IMR-90 (cell line): ENCODE data around the gene HAND2. TPM values are rescaled to one million over a fixed set of nuclear protein-coding genes. Genes with fewer than 3 reads are reported as not detected.
A peak's percentile ranks its signal among the peaks of the same experiment; 100 is the strongest.

Experiments used
- ATAC-seq: fragments of 200-7000 bp; cut with Tn5 transposase; 2 replicates; pipeline ENCODE4 v1.9.1; 2020; ENCODE audit warnings: low read depth, mild to moderate bottlenecking, moderate library complexity
- BruUV-seq: library from RNA; stranded (reverse); fragments of 400-500 nt; replicated peaks from 2 replicates; lab custom pipeline; 2021; lab: Mats Ljungman, UMichigan
- CTCF ChIA-PET: fragments of 300-600 bp; formaldehyde crosslinking; extraction: SDS; loops from one replicate; lab custom pipeline; 2021; ENCODE audit warnings: antibody characterized with exemption; lab: Yijun Ruan, JAX
- POLR2A ChIA-PET: fragments of 300-600 bp; sonication (Branson Sonifier 250); formaldehyde crosslinking; loops from one replicate; lab custom pipeline; 2022; ENCODE audit warnings: antibody characterized with exemption; ENCODE audit not compliant: unreplicated experiment; lab: Charles Lee
- DNase-seq: peaks from one replicate; pipeline ENCODE4 v3.0.0; 2013
- H2AFZ ChIP-seq: replicated peaks from 2 replicates; pipeline ENCODE3; 2013; ENCODE audit warnings: low read length, mild to moderate bottlenecking; ENCODE audit not compliant: poor library complexity
- H2AK5ac ChIP-seq: 2 replicates; pipeline ENCODE4 v1.6.1; 2013; ENCODE audit warnings: low read depth, low read length, inconsistent platforms
- H2AK9ac ChIP-seq: replicated peaks from 2 replicates; pipeline ENCODE3; 2013; ENCODE audit warnings: mild to moderate bottlenecking, low read depth, low read length, moderate library complexity; ENCODE audit not compliant: poor library complexity
- H2BK120ac ChIP-seq: 2 replicates; pipeline ENCODE4 v1.6.1; 2013; ENCODE audit warnings: low read depth, low read length, inconsistent platforms
- H2BK15ac ChIP-seq: 3 replicates; pipeline ENCODE4 v1.6.1; 2013; ENCODE audit warnings: low read depth, low read length, inconsistent platforms
- H2BK20ac ChIP-seq: 2 replicates; pipeline ENCODE4 v1.6.1; 2013; ENCODE audit warnings: low read depth, mild to moderate bottlenecking, inconsistent platforms, low read length, moderate library complexity
- H2BK5ac ChIP-seq: 2 replicates; pipeline ENCODE4 v1.6.1; 2013; ENCODE audit warnings: mild to moderate bottlenecking, low read depth, low read length, inconsistent platforms; ENCODE audit not compliant: poor library complexity, severe bottlenecking
- H3K14ac ChIP-seq: replicated peaks from 2 replicates; pipeline ENCODE4 v1.6.1; 2013; ENCODE audit warnings: low read depth, low read length, inconsistent platforms
- H3K18ac ChIP-seq: 2 replicates; pipeline ENCODE4 v1.6.1; 2013; ENCODE audit warnings: low read depth, low read length, control low read depth
- H3K23ac ChIP-seq: 2 replicates; pipeline ENCODE4 v1.6.1; 2013; ENCODE audit warnings: low read depth, low read length, inconsistent platforms
- H3K27ac ChIP-seq: 2 replicates; pipeline ENCODE4 v1.5.1; 2013; ENCODE audit warnings: mild to moderate bottlenecking, control low read depth, low read length; ENCODE audit not compliant: insufficient read depth
- H3K27me3 ChIP-seq: 2 replicates; pipeline ENCODE4 v1.6.1; 2013; ENCODE audit warnings: low read length; ENCODE audit not compliant: control insufficient read depth, insufficient read depth
- H3K36me3 ChIP-seq: 2 replicates; pipeline ENCODE4 v1.6.1; 2013; ENCODE audit warnings: low read length, mixed read lengths; ENCODE audit not compliant: control insufficient read depth, insufficient read depth
- H3K4ac ChIP-seq: 2 replicates; pipeline ENCODE4 v1.6.1; 2013; ENCODE audit warnings: low read depth, low read length, inconsistent platforms
- H3K4me1 ChIP-seq: 2 replicates; pipeline ENCODE4 v1.6.1; 2013; ENCODE audit warnings: low read length, mixed read lengths; ENCODE audit not compliant: control insufficient read depth, insufficient read depth
- H3K4me2 ChIP-seq: 2 replicates; pipeline ENCODE4 v1.6.1; 2013; ENCODE audit warnings: low read depth, mild to moderate bottlenecking, control low read depth, low read length, moderate library complexity
- H3K4me3 ChIP-seq: 2 replicates; pipeline ENCODE4 v1.5.1; 2013; ENCODE audit warnings: low read depth, mild to moderate bottlenecking, control low read depth, low read length, moderate library complexity; ENCODE audit not compliant: insufficient read depth
- H3K56ac ChIP-seq: 2 replicates; pipeline ENCODE4 v1.6.1; 2013; ENCODE audit warnings: low read length, inconsistent platforms; ENCODE audit not compliant: insufficient read depth; ENCODE audit errors: extremely low read depth
- H3K79me1 ChIP-seq, 2 experiments: 2 replicates each; pipeline ENCODE4 v1.6.1; 2013; ENCODE audit warnings: low read length in 2 of 2, inconsistent platforms in 1 of 2, low read depth in 1 of 2
- H3K9ac ChIP-seq: 2 replicates; pipeline ENCODE4 v1.6.1; 2013; ENCODE audit warnings: low read depth, low read length, control low read depth
- H3K9me1 ChIP-seq: 2 replicates; pipeline ENCODE4 v1.6.1; 2013; ENCODE audit warnings: low read length, inconsistent platforms; ENCODE audit not compliant: insufficient read depth
- H3K9me3 ChIP-seq: 2 replicates; pipeline ENCODE4 v1.6.1; 2013; ENCODE audit warnings: low read length; ENCODE audit not compliant: control insufficient read depth, insufficient read depth
- H4K20me1 ChIP-seq: 2 replicates; pipeline ENCODE4 v1.6.1; 2013; ENCODE audit warnings: low read length, inconsistent platforms; ENCODE audit not compliant: insufficient read depth
- H4K5ac ChIP-seq: 2 replicates; pipeline ENCODE4 v1.6.1; 2013; ENCODE audit warnings: mild to moderate bottlenecking, low read depth, low read length, control low read depth
- H4K8ac ChIP-seq, 2 experiments: 2 replicates each; pipeline ENCODE4 v1.6.1; 2013; ENCODE audit warnings: low read depth in 2 of 2, low read length in 2 of 2, control low read depth in 1 of 2, inconsistent platforms in 1 of 2
- H4K91ac ChIP-seq: 2 replicates; pipeline ENCODE4 v1.6.1; 2013; ENCODE audit warnings: low read depth, low read length, inconsistent platforms; ENCODE audit not compliant: insufficient read depth
- BHLHE40 ChIP-seq: fragments of 150-350 bp; IDR thresholded peaks from 2 replicates; pipeline ENCODE4 v1.6.1; 2016; ENCODE audit warnings: mild to moderate bottlenecking, low read depth, low read length
- CEBPB ChIP-seq: IDR thresholded peaks from 2 replicates; pipeline ENCODE4 v1.6.1; 2012; ENCODE audit warnings: low read depth, low read length, improper control_type of control experiment
- CHD1 ChIP-seq: IDR thresholded peaks from 2 replicates; pipeline ENCODE4 v1.6.1; 2012; ENCODE audit warnings: low read depth, low read length, improper control_type of control experiment
- CTCF ChIP-seq: conservative IDR thresholded peaks from 2 replicates; pipeline ENCODE4 v1.5.1; 2012; ENCODE audit warnings: mild to moderate bottlenecking, low read depth, low read length, improper control_type of control experiment
- ELK1 ChIP-seq: fragments of 150-350 bp; IDR thresholded peaks from 2 replicates; pipeline ENCODE4 v1.6.1; 2016; ENCODE audit warnings: low read depth, mild to moderate bottlenecking, low read length, moderate library complexity, borderline replicate concordance
- FOS ChIP-seq: fragments of 150-350 bp; IDR thresholded peaks from 2 replicates; pipeline ENCODE4 v1.6.1; 2016; ENCODE audit warnings: low read depth, low read length
- MAFK ChIP-seq: IDR thresholded peaks from 2 replicates; pipeline ENCODE4 v1.6.1; 2012; ENCODE audit warnings: low read depth, low read length, improper control_type of control experiment
- MAZ ChIP-seq: IDR thresholded peaks from 2 replicates; pipeline ENCODE4 v1.6.1; 2012; ENCODE audit warnings: low read depth, mild to moderate bottlenecking, low read length, improper control_type of control experiment, moderate library complexity, borderline replicate concordance
- MXI1 ChIP-seq: IDR thresholded peaks from 2 replicates; pipeline ENCODE4 v1.6.1; 2012; ENCODE audit warnings: low read depth, mild to moderate bottlenecking, low read length, moderate library complexity, borderline replicate concordance
- NFE2L2 ChIP-seq: fragments of 150-350 bp; IDR thresholded peaks from 2 replicates; pipeline ENCODE4 v1.6.1; 2016; ENCODE audit warnings: low read depth, mild to moderate bottlenecking, low read length
- POLR2A ChIP-seq: IDR thresholded peaks from 2 replicates; pipeline ENCODE4 v1.6.1; 2012; ENCODE audit warnings: mild to moderate bottlenecking, low read depth, low read length
- RAD21 ChIP-seq: IDR thresholded peaks from 2 replicates; pipeline ENCODE4 v1.6.1; 2012; ENCODE audit warnings: low read length, improper control_type of control experiment
- RCOR1 ChIP-seq: IDR thresholded peaks from 2 replicates; pipeline ENCODE4 v1.6.1; 2012; ENCODE audit warnings: mild to moderate bottlenecking, low read length, improper control_type of control experiment; ENCODE audit not compliant: insufficient replicate concordance
- RFX5 ChIP-seq: IDR thresholded peaks from 2 replicates; pipeline ENCODE4 v1.8.0; 2012; ENCODE audit warnings: low read depth, mild to moderate bottlenecking, low read length, moderate library complexity
- SMC3 ChIP-seq: fragments of 150-350 bp; IDR thresholded peaks from 2 replicates; pipeline ENCODE4 v1.6.1; 2016; ENCODE audit warnings: low read depth, mild to moderate bottlenecking, antibody characterized with exemption, low read length, moderate library complexity
- USF2 ChIP-seq: fragments of 150-350 bp; IDR thresholded peaks from 2 replicates; pipeline ENCODE4 v1.6.1; 2017; ENCODE audit warnings: mild to moderate bottlenecking, antibody characterized with exemption, low read length, low read depth
- WGBS, 2 experiments: methylation state at CpG; one replicate each; pipeline versions ENCODE4 v1.1.5 to v1.1.7; 2013; ENCODE audit warnings: missing lambda C conversion rate in 2 of 2; ENCODE audit not compliant: insufficient read length in 1 of 2; ENCODE audit errors: extremely low coverage in 2 of 2; 5-methylcytosine and 5-hydroxymethylcytosine counted together
- dilution Hi-C: fragments of 300-500 bp; cut with HindIII; formaldehyde crosslinking; loops from one replicate; pipeline ENCODE4 v1.14.3; 2018; ENCODE audit warnings: low sequenced_read_pairs; ENCODE audit not compliant: unreplicated experiment
- in situ Hi-C: fragments of 300-500 bp; cut with MboI; formaldehyde crosslinking; loops from 3 replicates; pipeline ENCODE4 v1.14.3; 2019; ENCODE audit warnings: low sequenced_read_pairs, inconsistent platforms, mixed read lengths
- intact Hi-C: fragments of 100-400 bp; cut with micrococcal nuclease; formaldehyde crosslinking; loops from 2 replicates; pipeline ENCODE4 v1.10.0; 2022
- polyA plus RNA-seq, 3 experiments: library from polyadenylated mRNA; depleted of rRNA; stranded (reverse); fragments of >200 nt; gene quantifications; 2 replicates each; pipeline ENCODE4 v1.2.3, GENCODE V29; 2012; ENCODE audit warnings: low replicate concordance in 1 of 3
- total RNA-seq: library from RNA; depleted of rRNA; stranded (reverse); fragments of >200 nt; gene quantifications from 2 replicates; pipeline ENCODE4 v1.2.3, GENCODE V29; 2012

The HAND2 gene
- total and polyA plus RNA-seq, 2 of the 4 experiments (the other 2 are of a cell fraction) = 0.36 to 0.97 TPM

- no TSS peak for BruUV-seq
- no peak for ATAC-seq
- peaks cover 15% of the 10 kb centered on the region; the same call in 1 of the 2 replicates for H3K9me3 ChIP-seq
- 2% methylated on average over 6 of the region's 21 CpGs; no CpG with 5 or more reads in 1 of the 2 experiments for WGBS, 2 experiments
- peaks cover 74% of the 10 kb centered on the region for H3K27me3 ChIP-seq
- H2AK5ac ChIP-seq = no peak overlapping the region
- H4K91ac ChIP-seq = no peak overlapping the region
- no peak overlapping the region for H2BK120ac ChIP-seq
- no peak overlapping the region for H2BK20ac ChIP-seq
- TF ChIP-seq USF2 = no peak
- no peak for TF ChIP-seq MAFK
- no peak for TF ChIP-seq NFE2L2
- TF ChIP-seq RCOR1 = no peak
- TF ChIP-seq RFX5 = no peak
- no peak for TF ChIP-seq FOS
- no peak for TF ChIP-seq ELK1
- no peak for TF ChIP-seq RAD21
- TF ChIP-seq SMC3 = no peak
- TF ChIP-seq MAZ = no peak
- no peak for TF ChIP-seq CTCF
- TF ChIP-seq POLR2A = no peak
- TF ChIP-seq MXI1 = no peak
- no peak for TF ChIP-seq BHLHE40
- no peak for TF ChIP-seq CHD1
- TF ChIP-seq CEBPB = no peak
- ChIA-PET POLR2A (no interaction called here), CTCF (interaction anchor here (0.7 kb wide), 1 partner anchor 643 kb away, joined by 3 read pairs; no protein-coding TSS in a partner anchor)
- no peak overlapping the region for H3K56ac ChIP-seq
- H3K9me1 ChIP-seq = peaks cover 3% of the 10 kb centered on the region; the same call in 1 of the 2 replicates
- DNase-seq = no peak
- H2BK5ac ChIP-seq = no peak overlapping the region
- no peak overlapping the region for H2BK15ac ChIP-seq
- no peak overlapping the region for H3K14ac ChIP-seq
- peak overlapping the region; percentile 71 for H2AK9ac ChIP-seq
- H3K4me2 ChIP-seq = no peak overlapping the region
- no peak overlapping the region for H4K5ac ChIP-seq
- in situ Hi-C loops (no loop called here), intact Hi-C loops (loop anchor here (10.0 kb wide), 1 partner anchor 287 kb away; no protein-coding TSS in a partner anchor), dilution Hi-C loops (no loop called here)
- H3K4me1 ChIP-seq = no peaks in the 10 kb centered on the region
- H3K79me1 ChIP-seq = no peaks in the 10 kb centered on the region
- no peak overlapping the region for H3K23ac ChIP-seq
- no peak overlapping the region for H4K8ac ChIP-seq
- H3K18ac ChIP-seq = no peak overlapping the region
- no peaks in the 10 kb centered on the region for H4K20me1 ChIP-seq
- no peak overlapping the region for H3K27ac ChIP-seq
- no peaks in the 10 kb centered on the region for H3K36me3 ChIP-seq
- H3K4me3 ChIP-seq = no peak overlapping the region
- H2AFZ ChIP-seq = peak overlapping the region; percentile 76
- no peak overlapping the region for H3K4ac ChIP-seq
- H3K9ac ChIP-seq = no peak overlapping the region
Measured at GRCh38 chr4:173537613-173538147, 7.7 kb upstream of the HAND2 start.
